GM18520 (cell line): Measurements from ENCODE around the gene ANXA3.

Experiments used
- ATAC-seq: cut with Tn5 transposase; IDR thresholded peaks from one replicate; pipeline ENCODE4 v1.9.1; 2021; ENCODE audit not compliant: unreplicated experiment

ANXA3 gene

GRCh38 chr4:78644063-78644691, 92.6 kb downstream of the ANXA3 start:
- ATAC-seq = no peak

- ATAC-seq = peak; percentile 96
Measured at GRCh38 chr4:78644744-78645330, 93.3 kb downstream of the ANXA3 start.

- ATAC-seq = no peak
Measured at GRCh38 chr4:78645853-78646757, 94.5 kb downstream of the ANXA3 start.

GRCh38 chr4:78647272-78647671, 95.7 kb downstream of the ANXA3 start:
- ATAC-seq = no peak

GRCh38 chr4:78648640-78649363, 97.2 kb downstream of the ANXA3 start:
- no peak for ATAC-seq

- no peak for ATAC-seq
Measured at GRCh38 chr4:78650106-78651024, 98.8 kb downstream of the ANXA3 start.

GRCh38 chr4:78651250-78651860, 99.8 kb downstream of the ANXA3 start:
- no peak for ATAC-seq

GRCh38 chr4:78652282-78652876, 100.8 kb downstream of the ANXA3 start:
- no peak for ATAC-seq

- ATAC-seq = no peak
Measured at GRCh38 chr4:78653655-78654054, 102.1 kb downstream of the ANXA3 start.

GRCh38 chr4:78654807-78655206, 103.2 kb downstream of the ANXA3 start:
- no peak for ATAC-seq

- ATAC-seq = no peak
Measured at GRCh38 chr4:78656968-78657445, 105.4 kb downstream of the ANXA3 start.

GRCh38 chr4:78659264-78659663, 107.7 kb downstream of the ANXA3 start:
- ATAC-seq = no peak

- no peak for ATAC-seq
Measured at GRCh38 chr4:78659665-78660064, 108.1 kb downstream of the ANXA3 start.
